A549 (cell line): ENCODE data around the gene GM2A. TPM values are rescaled to one million over a fixed set of nuclear protein-coding genes. Genes with fewer than 3 reads are reported as not detected.

Source experiments
- ATAC-seq, 2 experiments: fragments of 200-7000 bp in 1 of 2; fragments of >200 bp in 1 of 2; cut with Nextera tagmentation in 1 of 2; cut with Tn5 transposase in 1 of 2; 3 replicates each; pipeline versions ENCODE4 v1.8.0 to v1.9.1; 2018 to 2020; ENCODE audit warnings: mild to moderate bottlenecking in 1 of 2, moderate library complexity in 1 of 2
- CTCF ChIA-PET: fragments of 300-600 bp; sonication (Branson Sonifier 250); formaldehyde crosslinking; extraction: SDS; loops from one replicate; lab custom pipeline; 2021; ENCODE audit warnings: antibody characterized with exemption, inconsistent platforms; lab: Yijun Ruan, JAX
- POLR2A ChIA-PET: fragments of 350-600 bp; formaldehyde crosslinking; extraction: SDS; loops from one replicate; lab custom pipeline; 2021; ENCODE audit warnings: antibody characterized with exemption, inconsistent platforms; lab: Yijun Ruan, JAX
- DNase-seq, 2 experiments: peaks; one replicate each; pipeline versions ENCODE4 v3.0.0 to v3.0.0-alpha.2; 2011 to 2016; ENCODE audit warnings: low read depth in 1 of 2, low spot score in 1 of 2
- FAIRE-seq: peaks from 2 replicates; lab custom pipeline; 2011; peaks lifted over from hg19 to GRCh38; lab: Jason Lieb, UNC
- H3K27ac ChIP-seq, 2 experiments: fragments of >200 bp; sonication (Bioruptor Twin); formaldehyde crosslinking; 3 replicates each; pipeline ENCODE4 v1.5.1; 2016 to 2017
- H3K4me1 ChIP-seq: fragments of >200 bp; sonication (Bioruptor Twin); formaldehyde crosslinking; 3 replicates; pipeline ENCODE4 v1.6.1; 2016
- H3K4me2 ChIP-seq: fragments of >200 bp; sonication (Bioruptor Twin); formaldehyde crosslinking; 3 replicates; pipeline ENCODE4 v1.6.1; 2016
- H3K4me3 ChIP-seq: fragments of >200 bp; sonication (Bioruptor Twin); formaldehyde crosslinking; 3 replicates; pipeline ENCODE4 v1.5.1; 2016
- H3K9me3 ChIP-seq: fragments of >200 bp; sonication (Bioruptor Twin); formaldehyde crosslinking; 3 replicates; pipeline ENCODE4 v1.6.1; 2016
- BCL3 ChIP-seq: fragments of >200 bp; sonication (Bioruptor Twin); formaldehyde crosslinking; IDR thresholded peaks from 3 replicates; pipeline ENCODE4 v1.6.1; 2016
- CBX2 ChIP-seq: fragments of 200-600 bp; sonication (generic); IDR thresholded peaks from 2 replicates; pipeline ENCODE4 v1.6.1; 2016; ENCODE audit warnings: low read depth, mild to moderate bottlenecking, borderline replicate concordance
- CBX8 ChIP-seq: fragments of 200-600 bp; sonication (generic); IDR thresholded peaks from 2 replicates; pipeline ENCODE4 v1.6.1; 2016
- CHD2 ChIP-seq: fragments of 150-350 bp; IDR thresholded peaks from 2 replicates; pipeline ENCODE4 v1.6.1; 2014; ENCODE audit warnings: low read length; ENCODE audit not compliant: partially characterized antibody
- CTCF ChIP-seq: fragments of >200 bp; sonication (Bioruptor Twin); formaldehyde crosslinking; IDR thresholded peaks from 3 replicates; pipeline ENCODE4 v1.5.1; 2016
- EP300 ChIP-seq, 2 experiments: fragments of >200 bp; sonication (Bioruptor Twin); formaldehyde crosslinking; IDR thresholded peaks; 2 replicates in 1 of 2; 3 replicates in 1 of 2; pipeline ENCODE4 v1.6.1; 2016 to 2017
- ESRRA ChIP-seq: fragments of 150-350 bp; IDR thresholded peaks from 2 replicates; pipeline ENCODE4 v1.6.1; 2014; ENCODE audit warnings: mild to moderate bottlenecking, low read length, borderline replicate concordance
- FOSL2 ChIP-seq, 2 experiments: fragments of 450-650 bp in 1 of 2; fragments of >200 bp in 1 of 2; sonication (Bioruptor Twin) in 1 of 2; formaldehyde crosslinking; IDR thresholded peaks; 2 replicates each; pipeline versions ENCODE4 v1.5.0 to v1.6.1; 2016 to 2020; ENCODE audit warnings: mild to moderate bottlenecking in 1 of 2, moderate library complexity in 1 of 2
- HDAC2 ChIP-seq: fragments of 200-600 bp; sonication (generic); IDR thresholded peaks from 2 replicates; pipeline ENCODE4 v1.6.1; 2016
- HES2 ChIP-seq: fragments of >200 bp; sonication (Bioruptor Twin); formaldehyde crosslinking; IDR thresholded peaks from 2 replicates; pipeline ENCODE4 v1.6.1; 2016
- HEYL ChIP-seq: fragments of 250-450 bp; sonication (Bioruptor Pico); IDR thresholded peaks from 2 replicates; pipeline ENCODE4 v1.8.0; 2021; ENCODE audit warnings: mild to moderate bottlenecking, moderate library complexity
- HOXA7 ChIP-seq: fragments of 250-450 bp; sonication (Bioruptor Pico); IDR thresholded peaks from 2 replicates; pipeline ENCODE4 v1.5.0; 2020; ENCODE audit warnings: mild to moderate bottlenecking, moderate library complexity
- HOXB5 ChIP-seq: fragments of 250-450 bp; sonication (Bioruptor Pico); IDR thresholded peaks from 2 replicates; pipeline ENCODE4 v1.5.0; 2020; ENCODE audit warnings: mild to moderate bottlenecking, moderate library complexity
- JUN ChIP-seq, 2 experiments: fragments of >200 bp; sonication (Bioruptor Twin); formaldehyde crosslinking; IDR thresholded peaks; 2 replicates in 1 of 2; 3 replicates in 1 of 2; pipeline ENCODE4 v1.6.1; 2016 to 2017
- KDM1A ChIP-seq: fragments of 200-600 bp; sonication (generic); IDR thresholded peaks from 2 replicates; pipeline ENCODE4 v1.6.1; 2016; ENCODE audit warnings: low read depth, mild to moderate bottlenecking
- KDM5A ChIP-seq: fragments of 200-600 bp; sonication (generic); IDR thresholded peaks from 2 replicates; pipeline ENCODE4 v1.6.1; 2016; ENCODE audit warnings: antibody characterized with exemption, mild to moderate bottlenecking
- MAZ ChIP-seq: fragments of 150-350 bp; IDR thresholded peaks from 2 replicates; pipeline ENCODE4 v1.6.1; 2014; ENCODE audit warnings: antibody characterized with exemption, low read depth, low read length, borderline replicate concordance
- MYC ChIP-seq: IDR thresholded peaks from 2 replicates; pipeline ENCODE4 v1.6.1; 2012; ENCODE audit warnings: mild to moderate bottlenecking, inconsistent platforms, low read length, improper control_type of control experiment, borderline replicate concordance
- PHF8 ChIP-seq: fragments of 200-600 bp; sonication (generic); IDR thresholded peaks from 2 replicates; pipeline ENCODE4 v1.6.1; 2016; ENCODE audit warnings: low read depth, mild to moderate bottlenecking, antibody characterized with exemption, moderate library complexity, borderline replicate concordance
- POLR2A ChIP-seq: IDR thresholded peaks from 2 replicates; pipeline ENCODE4 v1.6.1; 2012; ENCODE audit warnings: mild to moderate bottlenecking, low read length
- RAD21 ChIP-seq, 2 experiments: fragments of >200 bp in 1 of 2; sonication (Bioruptor Twin) in 1 of 2; formaldehyde crosslinking in 1 of 2; IDR thresholded peaks in 1 of 2; conservative IDR thresholded peaks in 1 of 2; 2 replicates in 1 of 2; 3 replicates in 1 of 2; pipeline ENCODE4 v1.6.1; 2012 to 2018; ENCODE audit warnings: inconsistent platforms in 1 of 2
- RNF2 ChIP-seq: fragments of 200-600 bp; sonication (generic); IDR thresholded peaks from 2 replicates; pipeline ENCODE4 v1.6.1; 2016; ENCODE audit warnings: low read depth, mild to moderate bottlenecking, antibody characterized with exemption, moderate library complexity, borderline replicate concordance
- SMC3 ChIP-seq: fragments of >200 bp; sonication (Bioruptor Twin); formaldehyde crosslinking; IDR thresholded peaks from 3 replicates; pipeline ENCODE4 v1.6.1; 2018; ENCODE audit warnings: inconsistent platforms
- SREBF2 ChIP-seq: fragments of 450-650 bp; IDR thresholded peaks from 2 replicates; pipeline ENCODE4 v1.6.1; 2014; ENCODE audit warnings: mild to moderate bottlenecking, moderate library complexity
- TFCP2L1 ChIP-seq: fragments of 250-450 bp; sonication (Bioruptor Pico); IDR thresholded peaks from 2 replicates; pipeline ENCODE4 v1.5.0; 2021; ENCODE audit warnings: mild to moderate bottlenecking
- TP53 ChIP-seq: fragments of 250-450 bp; sonication (Bioruptor Pico); IDR thresholded peaks from 2 replicates; pipeline ENCODE4 v1.5.0; 2021; ENCODE audit warnings: mild to moderate bottlenecking, moderate library complexity
- USF2 ChIP-seq: fragments of 450-650 bp; IDR thresholded peaks from 2 replicates; pipeline ENCODE4 v1.6.1; 2014; ENCODE audit warnings: antibody characterized with exemption
- ZC3H11A ChIP-seq: fragments of 450-650 bp; IDR thresholded peaks from 2 replicates; pipeline ENCODE4 v1.6.1; 2014; ENCODE audit warnings: antibody characterized with exemption, mild to moderate bottlenecking
- ZNF302 ChIP-seq: fragments of 250-450 bp; sonication (Bioruptor Pico); IDR thresholded peaks from 2 replicates; pipeline ENCODE4 v1.9.0; 2021; ENCODE audit warnings: inconsistent platforms, mild to moderate bottlenecking, moderate library complexity
- WGBS: methylation state at CpG from one replicate; pipeline ENCODE4 v1.1.6; 2017; ENCODE audit errors: missing lambda C conversion rate; 5-methylcytosine and 5-hydroxymethylcytosine counted together
- polyA plus RNA-seq, 4 experiments: library from polyadenylated mRNA; depleted of rRNA in 3 of 4; stranded (reverse); fragments of >200 nt; fragmentation: RNase III in 1 of 4; extraction: RNeasy Plus Mini Kit Qiagen cat#74134 plus additional on column Dnase treatment in 1 of 4; gene quantifications; 2 replicates in 3 of 4; 3 replicates in 1 of 4; pipeline ENCODE4 v1.2.3, GENCODE V29; 2011 to 2017
- TF ChIP-seq, protein P1 (sequence below): fragments of 250-450 bp; sonication (Bioruptor Pico); IDR thresholded peaks from 2 replicates; pipeline ENCODE4 v1.5.0; 2020; ENCODE audit warnings: low read depth, mild to moderate bottlenecking, moderate library complexity
- TF ChIP-seq, protein P2 (sequence below): IDR thresholded peaks from 2 replicates; pipeline ENCODE4 v1.6.1; 2012

GM2A gene
- polyA plus RNA-seq, 2 of the 4 experiments (the other 2 are of a cell fraction): 9.6 to 17.4 TPM

DNA sequence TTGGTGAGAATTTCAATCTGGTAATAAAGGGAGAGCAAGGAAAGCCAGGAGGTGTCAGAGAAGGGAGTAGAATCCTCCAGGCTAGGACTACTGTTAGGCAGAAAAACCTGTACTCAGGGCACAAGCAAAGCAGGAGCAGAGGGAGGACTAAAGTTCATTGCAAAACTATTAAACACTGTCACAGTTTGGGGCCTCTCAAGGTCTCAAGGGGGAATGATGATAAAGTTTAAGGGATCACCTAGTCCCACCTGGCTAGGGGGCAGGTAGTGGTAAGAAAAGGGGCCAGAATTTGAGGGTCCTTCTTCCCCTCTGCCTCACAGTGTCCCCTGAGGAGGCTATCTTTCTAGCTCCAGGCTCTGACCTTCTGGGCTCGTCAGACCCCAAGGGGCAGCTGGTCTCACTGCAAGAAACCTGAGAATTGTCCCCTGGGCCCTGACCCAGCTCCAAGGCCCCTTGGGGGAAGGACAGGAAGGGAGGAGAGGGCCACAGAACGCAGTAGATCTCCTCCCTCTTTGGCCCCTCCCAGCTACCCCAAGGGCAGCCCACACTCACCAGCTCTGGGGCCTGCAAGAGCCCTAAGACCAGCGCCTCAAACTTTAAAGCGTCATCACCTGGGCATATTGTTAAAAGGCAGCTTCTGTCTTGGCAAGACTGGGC is 30.1 kb upstream of the GM2A start (continued):
- TF ChIP-seq SREBF2 (no peak), HOXB5 (CRISPR knock-in tag) (no peak), PHF8 (no peak), EP300 (IDR thresholded peaks at IDR 0.05) (no peak), CBX8 (no peak)
- TF ChIP-seq, all 56 proteins: peak for 0

GRCh38 chr5:151223447-151224264 is 29.3 kb upstream of the GM2A start, which contains the start of gene CCDC69:
Gene CCDC69, minus strand, starts transcription at chr5:151224092. Its CDS starts 122 bp downstream, at chr5:151223970.
- Histone ChIP-seq H3K4me2 (peak within 1 kb of the TSS; percentile 93), H3K4me1 (no peaks in the 10 kb centered on the region), H3K9me3 (no peaks in the 10 kb centered on the region), H3K4me3 (peak within 1 kb of the TSS; percentile 80), H3K27ac (peak within 1 kb of the TSS; percentile 71 to 83)
- ChIA-PET CTCF (interaction anchor here (0.6 to 2.7 kb wide), 12 partner anchors 9 to 446 kb away, joined by 3 to 8 read pairs (median 4); no protein-coding TSS in a partner anchor), POLR2A (interaction anchor here (0.5 to 1.5 kb wide), 4 partner anchors 12 to 548 kb away, joined by 4 to 11 read pairs (median 6); partner anchors contain the start of genes G3BP1 and GM2A)
- ATAC-seq: peak; percentile 92 to 97
- FAIRE-seq: no peak
- DNase-seq: peak; percentile 68 to 91
- WGBS: 4% methylated on average over 42 of the region's 58 CpGs
- TF ChIP-seq FOSL2 (IDR thresholded peaks at IDR 0.05) (no peak), FOSL2 (CRISPR knock-in tag; IDR thresholded peaks at IDR 0.05) (no peak), PHF8 (peak; percentile 27; the same call in 1 of the 2 replicates), TP53 (CRISPR knock-in tag) (no peak), CHD2 (no peak), HDAC2 (no peak), CTCF (peak; percentile 9; the same call in 1 of the 3 replicates), RAD21 (conservative IDR thresholded peaks at IDR 0.05 in 1 of 2, IDR thresholded peaks at IDR 0.05 in 1 of 2) (no peak), ESRRA (no peak), TFCP2L1 (CRISPR knock-in tag) (no peak), MAZ (no peak), RNF2 (no peak), HES2 (no peak), KDM5A (no peak), BCL3 (no peak), ZNF302 (CRISPR knock-in tag) (no peak), HEYL (CRISPR knock-in tag) (no peak), JUN (IDR thresholded peaks at IDR 0.05) (no peak), SMC3 (no peak), POLR2A (0 out of 2 replicates have a peak, but pooled peaks have one; percentile 12), MYC (no peak), USF2 (no peak), EP300 (IDR thresholded peaks at IDR 0.05) (no peak), ZC3H11A (no peak), HOXA7 (CRISPR knock-in tag) (no peak), KDM1A (peak; percentile 82), CBX2 (no peak)
- TF ChIP-seq, protein P1, sequence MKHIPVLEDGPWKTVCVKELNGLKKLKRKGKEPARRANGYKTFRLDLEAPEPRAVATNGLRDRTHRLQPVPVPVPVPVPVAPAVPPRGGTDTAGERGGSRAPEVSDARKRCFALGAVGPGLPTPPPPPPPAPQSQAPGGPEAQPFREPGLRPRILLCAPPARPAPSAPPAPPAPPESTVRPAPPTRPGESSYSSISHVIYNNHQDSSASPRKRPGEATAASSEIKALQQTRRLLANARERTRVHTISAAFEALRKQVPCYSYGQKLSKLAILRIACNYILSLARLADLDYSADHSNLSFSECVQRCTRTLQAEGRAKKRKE: no peak
- TF ChIP-seq, protein P2, sequence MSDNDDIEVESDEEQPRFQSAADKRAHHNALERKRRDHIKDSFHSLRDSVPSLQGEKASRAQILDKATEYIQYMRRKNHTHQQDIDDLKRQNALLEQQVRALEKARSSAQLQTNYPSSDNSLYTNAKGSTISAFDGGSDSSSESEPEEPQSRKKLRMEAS: peak; percentile 20; the same call in 1 of the 2 replicates
